B cell (primary cell): ENCODE results near the gene RAB33B. TPM values are rescaled to one million over a fixed set of nuclear protein-coding genes. Genes with fewer than 3 reads are reported as not detected.

Experiments used
- ATAC-seq: fragments of 200-7000 bp; cut with Tn5 transposase; one replicate; pipeline ENCODE4 v1.10.0; 2021; ENCODE audit warnings: low read depth, mild to moderate bottlenecking, moderate number of reproducible peaks, moderate library complexity
- CTCF ChIA-PET: fragments of 350-600 bp; sonication (Branson Sonifier 250); formaldehyde crosslinking; loops from one replicate; lab custom pipeline; 2021; ENCODE audit warnings: antibody characterized with exemption, inconsistent platforms; lab: Charles Lee
- POLR2A ChIA-PET: fragments of 350-600 bp; sonication (Branson Sonifier 250); formaldehyde crosslinking; loops from one replicate; lab custom pipeline; 2021; ENCODE audit warnings: antibody characterized with exemption; lab: Charles Lee
- DNase-seq: peaks from one replicate; pipeline ENCODE4 v3.0.0; 2013
- H2AFZ ChIP-seq: 2 replicates; pipeline ENCODE4 v1.6.1; 2012; ENCODE audit warnings: mild to moderate bottlenecking, low read depth, low read length; ENCODE audit not compliant: insufficient read depth, poor library complexity, severe bottlenecking
- H3K27ac ChIP-seq, 2 donors: 1 replicate in 1 of 2; 2 replicates in 1 of 2; pipeline ENCODE4 v1.5.1; 2012 to 2013; ENCODE audit warnings: low read length in 2 of 2, mild to moderate bottlenecking in 2 of 2, moderate library complexity in 1 of 2
- H3K27me3 ChIP-seq, 4 experiments: fragments of 200-600 bp in 1 of 4; sonication (generic) in 1 of 4; replicated peaks in 1 of 4; 1 replicate in 2 of 4; 2 replicates in 2 of 4; pipeline versions ENCODE4 v1.6.1 to v1.7.0; 2013 to 2016; ENCODE audit warnings: low read length in 3 of 4, mild to moderate bottlenecking in 2 of 4, mixed read lengths in 1 of 4, moderate library complexity in 1 of 4; ENCODE audit not compliant: insufficient read depth in 4 of 4, control insufficient read depth in 3 of 4; ENCODE audit errors: control extremely low read depth in 1 of 4
- H3K36me3 ChIP-seq, 2 experiments: replicated peaks in 1 of 2; 1 replicate in 1 of 2; 2 replicates in 1 of 2; pipeline versions ENCODE4 v1.6.1 to v1.7.1; 2013; ENCODE audit warnings: low read length in 1 of 2; ENCODE audit not compliant: insufficient read depth in 2 of 2, control insufficient read depth in 1 of 2; ENCODE audit errors: control extremely low read depth in 1 of 2, extremely low read depth in 1 of 2
- H3K4me1 ChIP-seq, 2 donors: fragments of 200-600 bp in 1 of 2; sonication (generic) in 1 of 2; 1 replicate in 1 of 2; 2 replicates in 1 of 2; pipeline versions ENCODE4 v1.5.1 to v1.6.1; 2013 to 2017; ENCODE audit warnings: low read length in 2 of 2; ENCODE audit not compliant: control insufficient read depth in 2 of 2, insufficient read depth in 2 of 2
- H3K4me2 ChIP-seq: replicated peaks from 2 replicates; pipeline ENCODE3; 2012; ENCODE audit warnings: mild to moderate bottlenecking, low read depth, low read length; ENCODE audit not compliant: poor library complexity, severe bottlenecking
- H3K4me3 ChIP-seq, 5 experiments: fragments of 200-600 bp in 1 of 5; sonication (generic) in 1 of 5; 1 replicate in 3 of 5; 2 replicates in 2 of 5; pipeline versions ENCODE4 v1.5.1 to v1.7.0; 2011 to 2016; ENCODE audit warnings: low read length in 4 of 5, mild to moderate bottlenecking in 4 of 5, low read depth in 2 of 5, control low read depth in 1 of 5, moderate library complexity in 1 of 5; ENCODE audit not compliant: insufficient read depth in 1 of 5; ENCODE audit errors: control extremely low read depth in 1 of 5, extremely low read depth in 1 of 5
- H3K79me2 ChIP-seq: fragments of 200-600 bp; sonication (generic); one replicate; pipeline ENCODE4 v1.6.0; 2016; ENCODE audit warnings: low read length; ENCODE audit not compliant: control insufficient read depth, insufficient read depth
- H3K9ac ChIP-seq: fragments of 200-600 bp; sonication (generic); 2 replicates; pipeline ENCODE4 v1.6.1; 2017; ENCODE audit warnings: mild to moderate bottlenecking, low read length, moderate library complexity
- H3K9me3 ChIP-seq, 3 donors: one replicate each; pipeline versions ENCODE4 v1.6.1 to v1.7.1; 2013; ENCODE audit warnings: low read length in 2 of 3; ENCODE audit not compliant: control insufficient read depth in 2 of 3, insufficient read depth in 1 of 3; ENCODE audit errors: control extremely low read depth in 1 of 3
- H4K20me1 ChIP-seq: 2 replicates; pipeline ENCODE4 v1.6.0; 2012; ENCODE audit warnings: mild to moderate bottlenecking, low read length; ENCODE audit not compliant: insufficient read depth, control insufficient read depth, poor library complexity, severe bottlenecking
- H3K27ac Mint-ChIP-seq: one replicate; pipeline ENCODE4 v1.8.0; 2021; ENCODE audit warnings: mixed read lengths
- H3K27me3 Mint-ChIP-seq: one replicate; pipeline ENCODE4 v1.8.0; 2021; ENCODE audit warnings: mixed read lengths
- H3K4me1 Mint-ChIP-seq: one replicate; pipeline ENCODE4 v1.8.0; 2021; ENCODE audit warnings: mixed read lengths
- H3K4me3 Mint-ChIP-seq: one replicate; pipeline ENCODE4 v1.8.0; 2021; ENCODE audit warnings: mixed read lengths
- H3K9me3 Mint-ChIP-seq: one replicate; pipeline ENCODE4 v1.8.0; 2022; ENCODE audit warnings: mixed read lengths; ENCODE audit not compliant: insufficient read depth
- EZH2 ChIP-seq: IDR thresholded peaks from 2 replicates; pipeline ENCODE4 v1.6.1; 2012; ENCODE audit warnings: borderline replicate concordance, low read depth, mild to moderate bottlenecking, moderate library complexity, low read length; ENCODE audit not compliant: insufficient read depth, poor library complexity, severe bottlenecking
- WGBS: methylation state at CpG from one replicate; pipeline ENCODE4 v1.1.5; 2013; ENCODE audit warnings: missing lambda C conversion rate; ENCODE audit not compliant: insufficient coverage; 5-methylcytosine and 5-hydroxymethylcytosine counted together
- intact Hi-C: fragments of 100-400 bp; cut with micrococcal nuclease; formaldehyde crosslinking; loops from one replicate; pipeline ENCODE4 v1.10.0; 2022
- polyA plus RNA-seq: library from polyadenylated mRNA; depleted of rRNA; stranded (reverse); fragments of >200 nt; gene quantifications from 2 replicates; pipeline ENCODE4 v1.2.3, GENCODE V29; 2012
- total RNA-seq, 2 donors: library from RNA; stranded (reverse); fragments of 120-200 nt in 1 of 2; gene quantifications; 1 replicate in 1 of 2; 2 replicates in 1 of 2; pipeline versions ENCODE4 v1.2.3 to v1.2.4, GENCODE V29; 2013 to 2022
- TF ChIP-seq, protein P1 (sequence below): fragments of 200-600 bp; IDR thresholded peaks from one replicate; pipeline ENCODE4 v1.8.0; 2022; ENCODE audit warnings: antibody characterized with exemption, mild to moderate bottlenecking

Gene RAB33B
- total and polyA plus RNA-seq, 2 donors (not counting 1 experiment from before 2014, with no cell fraction given) = 13.1 to 18.2 TPM

DNA sequence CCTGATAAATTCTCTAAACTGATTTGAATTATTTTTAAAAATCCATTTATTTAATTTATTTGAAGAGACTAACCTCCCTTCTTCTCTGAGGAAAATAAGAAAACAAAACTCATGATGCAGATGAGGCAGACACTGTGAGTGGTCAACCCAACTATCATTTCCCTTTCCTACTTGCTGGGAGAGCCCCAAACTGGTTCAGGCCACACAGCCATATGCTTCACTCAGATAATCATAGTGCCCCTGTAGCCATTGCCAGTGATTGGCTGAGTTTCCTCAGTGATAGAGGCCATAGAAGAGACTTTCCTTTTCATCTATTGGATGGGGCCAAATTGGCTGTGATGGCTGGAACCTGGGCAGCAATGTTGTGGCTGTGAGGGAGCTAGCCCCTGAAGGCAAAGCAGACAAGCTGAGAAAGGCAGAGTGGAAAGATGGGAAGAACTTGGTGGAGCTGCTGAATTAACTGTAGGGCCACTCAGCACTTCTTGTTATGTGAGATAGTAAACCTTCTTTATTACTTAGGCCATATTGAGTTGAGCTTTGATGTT, 49.8 kb downstream of the RAB33B start:
- Mint-ChIP-seq H3K27me3 (no peaks in the 10 kb centered on the region), H3K9me3 (no peaks in the 10 kb centered on the region), H3K4me1 (no peaks in the 10 kb centered on the region), H3K4me3 (no peak overlapping the region), H3K27ac (no peak overlapping the region)
- Histone ChIP-seq H4K20me1 (no peaks in the 10 kb centered on the region), H3K27ac (no peak overlapping the region), H3K36me3 (peaks cover 0 to 7% of the 10 kb centered on the region in 2 experiments), H2AFZ (no peak overlapping the region), H3K27me3 (no peaks in the 10 kb centered on the region), H3K4me1 (no peaks in the 10 kb centered on the region), H3K4me2 (no peak overlapping the region), H3K4me3 (no peak overlapping the region), H3K79me2 (no peaks in the 10 kb centered on the region), H3K9ac (no peak overlapping the region), H3K9me3 (peaks cover 0 to 4% (median 0%) of the 10 kb centered on the region in 3 donors)
- ATAC-seq (no peak), DNase-seq (no peak)
- intact Hi-C loops = no loop called here
- ChIA-PET POLR2A (interaction anchor here (0.6 kb wide), 1 partner anchor 51 kb away, joined by 3 read pairs; no protein-coding TSS in a partner anchor), CTCF (interaction anchor here (1.8 kb wide), 1 partner anchor 473 kb away, joined by 7 read pairs; no protein-coding TSS in a partner anchor)
- TF ChIP-seq EZH2 = no peak
- TF ChIP-seq, protein P1, sequence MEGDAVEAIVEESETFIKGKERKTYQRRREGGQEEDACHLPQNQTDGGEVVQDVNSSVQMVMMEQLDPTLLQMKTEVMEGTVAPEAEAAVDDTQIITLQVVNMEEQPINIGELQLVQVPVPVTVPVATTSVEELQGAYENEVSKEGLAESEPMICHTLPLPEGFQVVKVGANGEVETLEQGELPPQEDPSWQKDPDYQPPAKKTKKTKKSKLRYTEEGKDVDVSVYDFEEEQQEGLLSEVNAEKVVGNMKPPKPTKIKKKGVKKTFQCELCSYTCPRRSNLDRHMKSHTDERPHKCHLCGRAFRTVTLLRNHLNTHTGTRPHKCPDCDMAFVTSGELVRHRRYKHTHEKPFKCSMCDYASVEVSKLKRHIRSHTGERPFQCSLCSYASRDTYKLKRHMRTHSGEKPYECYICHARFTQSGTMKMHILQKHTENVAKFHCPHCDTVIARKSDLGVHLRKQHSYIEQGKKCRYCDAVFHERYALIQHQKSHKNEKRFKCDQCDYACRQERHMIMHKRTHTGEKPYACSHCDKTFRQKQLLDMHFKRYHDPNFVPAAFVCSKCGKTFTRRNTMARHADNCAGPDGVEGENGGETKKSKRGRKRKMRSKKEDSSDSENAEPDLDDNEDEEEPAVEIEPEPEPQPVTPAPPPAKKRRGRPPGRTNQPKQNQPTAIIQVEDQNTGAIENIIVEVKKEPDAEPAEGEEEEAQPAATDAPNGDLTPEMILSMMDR = no peak

DNA sequence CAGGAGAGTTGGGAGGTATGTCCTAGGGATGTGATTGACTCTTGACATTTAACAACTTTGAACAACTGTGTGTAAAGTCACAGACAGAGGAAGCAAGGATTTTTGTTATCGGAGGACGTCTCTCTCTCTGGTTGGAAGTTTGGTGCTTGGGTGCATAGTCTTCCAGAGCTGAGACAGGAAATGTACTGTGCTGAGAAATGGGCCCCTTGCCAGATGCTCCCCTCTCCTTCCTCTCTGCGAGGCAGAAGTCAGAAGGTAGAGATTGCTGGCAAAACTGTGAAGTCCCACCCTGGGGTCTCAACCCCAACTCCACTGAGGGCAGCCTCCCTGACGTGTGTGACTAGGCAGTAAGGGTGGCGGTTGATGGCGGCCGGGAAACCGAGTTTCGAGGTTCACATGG, 52.9 kb downstream of the RAB33B start:
- no peak overlapping the region for H2AFZ ChIP-seq
- DNase-seq (no peak), ATAC-seq (no peak)
- peaks cover 10 to 35% of the 10 kb centered on the region in 2 experiments for H3K36me3 ChIP-seq
- no peak overlapping the region for H3K27ac ChIP-seq
- H3K4me1 ChIP-seq = no peaks in the 10 kb centered on the region
- no peaks in the 10 kb centered on the region for H3K27me3 ChIP-seq
- H3K79me2 ChIP-seq = no peaks in the 10 kb centered on the region
- ChIA-PET CTCF (no interaction called here), POLR2A (no interaction called here)
- Mint-ChIP-seq H3K4me1 (no peaks in the 10 kb centered on the region), H3K9me3 (no peaks in the 10 kb centered on the region), H3K27ac (no peak overlapping the region), H3K27me3 (no peaks in the 10 kb centered on the region), H3K4me3 (no peak overlapping the region)
- H3K4me2 ChIP-seq = no peak overlapping the region
- intact Hi-C loops = no loop called here
- no peak overlapping the region for H3K9ac ChIP-seq
- TF ChIP-seq, protein P1 = no peak
- no peak for TF ChIP-seq EZH2
- H3K4me3 ChIP-seq = no peak overlapping the region
- WGBS = 96% methylated on average over 6 of the region's 9 CpGs
- peaks cover 0 to 4% (median 0%) of the 10 kb centered on the region in 3 donors for H3K9me3 ChIP-seq
- no peaks in the 10 kb centered on the region for H4K20me1 ChIP-seq
